ENCODE results near the gene HCFC1R1.
A peak's percentile ranks its signal among the peaks of the same experiment; 100 is the strongest.

Gene HCFC1R1

GRCh38 chr16:3012246-3012645, 11.5 kb downstream of the HCFC1R1 start:
- Histone ChIP-seq H3K27me3 (ENCODE audit: insufficient read depth, low read length) (peaks cover 34% of the 10 kb centered on the region), H3K4me3 (ENCODE audit: low read length) (peak overlapping the region; percentile 59), H3K4me1 (ENCODE audit: insufficient read depth, low read length) (peaks cover 37% of the 10 kb centered on the region), H3K36me3 (ENCODE audit: insufficient read depth, low read depth, low read length) (peaks cover 22% of the 10 kb centered on the region), H3K9me3 (ENCODE audit: insufficient read depth, low read depth, low read length) (no peaks in the 10 kb centered on the region), H3K27ac (ENCODE audit: low read length) (no peak overlapping the region), H3K9ac (ENCODE audit: low read depth, low read length) (peak overlapping the region; percentile 26; the same call in 1 of the 2 replicates)

GRCh38 chr16:3010510-3010909, 13.2 kb downstream of the HCFC1R1 start:
- Histone ChIP-seq H3K27ac (ENCODE audit: low read length) (no peak overlapping the region), H3K4me1 (ENCODE audit: insufficient read depth, low read length) (peaks cover 45% of the 10 kb centered on the region), H3K9me3 (ENCODE audit: insufficient read depth, low read depth, low read length) (no peaks in the 10 kb centered on the region), H3K4me3 (ENCODE audit: low read length) (no peak overlapping the region), H3K9ac (ENCODE audit: low read depth, low read length) (peak overlapping the region; percentile 83; the same call in 1 of the 2 replicates), H3K36me3 (ENCODE audit: insufficient read depth, low read depth, low read length) (peaks cover 13% of the 10 kb centered on the region), H3K27me3 (ENCODE audit: insufficient read depth, low read length) (peaks cover 39% of the 10 kb centered on the region)

GRCh38 chr16:3009568-3010390, 14.0 kb downstream of the HCFC1R1 start:
- peak overlapping the region; percentile 94 for H3K27ac ChIP-seq (ENCODE audit: low read length)
- no peaks in the 10 kb centered on the region for H3K9me3 ChIP-seq (ENCODE audit: insufficient read depth, low read depth, low read length)
- H3K9ac ChIP-seq (ENCODE audit: low read depth, low read length), result peak overlapping the region; percentile 83
- peak overlapping the region; percentile 63; the same call in 1 of the 2 replicates for H3K4me3 ChIP-seq (ENCODE audit: low read length)
- peaks cover 42% of the 10 kb centered on the region for H3K4me1 ChIP-seq (ENCODE audit: insufficient read depth, low read length)
- peaks cover 42% of the 10 kb centered on the region for H3K27me3 ChIP-seq (ENCODE audit: insufficient read depth, low read length)
- H3K36me3 ChIP-seq (ENCODE audit: insufficient read depth, low read depth, low read length), result peaks cover 6% of the 10 kb centered on the region

- Histone ChIP-seq H3K9me3 (ENCODE audit: insufficient read depth, low read depth, low read length) (no peaks in the 10 kb centered on the region), H3K36me3 (ENCODE audit: insufficient read depth, low read depth, low read length) (no peaks in the 10 kb centered on the region), H3K27me3 (ENCODE audit: insufficient read depth, low read length) (peaks cover 39% of the 10 kb centered on the region), H3K4me1 (ENCODE audit: insufficient read depth, low read length) (peaks cover 37% of the 10 kb centered on the region), H3K27ac (ENCODE audit: low read length) (peak overlapping the region; percentile 94), H3K4me3 (ENCODE audit: low read length) (peak overlapping the region; percentile 63), H3K9ac (ENCODE audit: low read depth, low read length) (peak overlapping the region; percentile 83)
Measured at GRCh38 chr16:3008690-3009037, 15.1 kb downstream of the HCFC1R1 start.

GRCh38 chr16:3007957-3008689, 15.6 kb downstream of the HCFC1R1 start:
- H3K4me3 ChIP-seq (ENCODE audit: low read length), result peak overlapping the region; percentile 63
- no peaks in the 10 kb centered on the region for H3K9me3 ChIP-seq (ENCODE audit: insufficient read depth, low read depth, low read length)
- H3K4me1 ChIP-seq (ENCODE audit: insufficient read depth, low read length), result peaks cover 34% of the 10 kb centered on the region
- peak overlapping the region; percentile 94 for H3K27ac ChIP-seq (ENCODE audit: low read length)
- peaks cover 34% of the 10 kb centered on the region for H3K27me3 ChIP-seq (ENCODE audit: insufficient read depth, low read length)
- H3K9ac ChIP-seq (ENCODE audit: low read depth, low read length), result peak overlapping the region; percentile 92
- no peaks in the 10 kb centered on the region for H3K36me3 ChIP-seq (ENCODE audit: insufficient read depth, low read depth, low read length)

GRCh38 chr16:3007059-3007956, 16.4 kb downstream of the HCFC1R1 start:
- Histone ChIP-seq H3K9me3 (ENCODE audit: insufficient read depth, low read depth, low read length) (no peaks in the 10 kb centered on the region), H3K4me3 (ENCODE audit: low read length) (peak overlapping the region; percentile 63), H3K36me3 (ENCODE audit: insufficient read depth, low read depth, low read length) (no peaks in the 10 kb centered on the region), H3K27ac (ENCODE audit: low read length) (peak overlapping the region; percentile 86), H3K4me1 (ENCODE audit: insufficient read depth, low read length) (peaks cover 31% of the 10 kb centered on the region), H3K9ac (ENCODE audit: low read depth, low read length) (peak overlapping the region; percentile 92), H3K27me3 (ENCODE audit: insufficient read depth, low read length) (peaks cover 25% of the 10 kb centered on the region)

- no peaks in the 10 kb centered on the region for H3K9me3 ChIP-seq (ENCODE audit: insufficient read depth, low read depth, low read length)
- peaks cover 28% of the 10 kb centered on the region for H3K4me1 ChIP-seq (ENCODE audit: insufficient read depth, low read length)
- peak overlapping the region; percentile 65 for H3K4me3 ChIP-seq (ENCODE audit: low read length)
- peaks cover 15% of the 10 kb centered on the region; the same call in 1 of the 2 replicates for H3K27me3 ChIP-seq (ENCODE audit: insufficient read depth, low read length)
- H3K9ac ChIP-seq (ENCODE audit: low read depth, low read length), result no peak overlapping the region
- no peaks in the 10 kb centered on the region for H3K36me3 ChIP-seq (ENCODE audit: insufficient read depth, low read depth, low read length)
- H3K27ac ChIP-seq (ENCODE audit: low read length), result no peak overlapping the region
Measured at GRCh38 chr16:3004781-3005284, 18.9 kb downstream of the HCFC1R1 start.

GRCh38 chr16:3004319-3004718, 19.4 kb downstream of the HCFC1R1 start:
- H3K27ac ChIP-seq (ENCODE audit: low read length), result no peak overlapping the region
- peaks cover 15% of the 10 kb centered on the region; the same call in 1 of the 2 replicates for H3K27me3 ChIP-seq (ENCODE audit: insufficient read depth, low read length)
- peaks cover 28% of the 10 kb centered on the region for H3K4me1 ChIP-seq (ENCODE audit: insufficient read depth, low read length)
- no peak overlapping the region for H3K4me3 ChIP-seq (ENCODE audit: low read length)
- no peaks in the 10 kb centered on the region for H3K9me3 ChIP-seq (ENCODE audit: insufficient read depth, low read depth, low read length)
- H3K36me3 ChIP-seq (ENCODE audit: insufficient read depth, low read depth, low read length), result no peaks in the 10 kb centered on the region
- H3K9ac ChIP-seq (ENCODE audit: low read depth, low read length), result no peak overlapping the region

- no peaks in the 10 kb centered on the region for H3K9me3 ChIP-seq (ENCODE audit: insufficient read depth, low read depth, low read length)
- H3K27ac ChIP-seq (ENCODE audit: low read length), result no peak overlapping the region
- peaks cover 23% of the 10 kb centered on the region for H3K4me1 ChIP-seq (ENCODE audit: insufficient read depth, low read length)
- H3K36me3 ChIP-seq (ENCODE audit: insufficient read depth, low read depth, low read length), result no peaks in the 10 kb centered on the region
- H3K9ac ChIP-seq (ENCODE audit: low read depth, low read length), result no peak overlapping the region
- no peak overlapping the region for H3K4me3 ChIP-seq (ENCODE audit: low read length)
- H3K27me3 ChIP-seq (ENCODE audit: insufficient read depth, low read length), result peaks cover 15% of the 10 kb centered on the region; the same call in 1 of the 2 replicates
Measured at GRCh38 chr16:3003582-3004270, 20.0 kb downstream of the HCFC1R1 start.

- H3K27me3 ChIP-seq (ENCODE audit: insufficient read depth, low read length), result peaks cover 4% of the 10 kb centered on the region; the same call in 1 of the 2 replicates
- H3K36me3 ChIP-seq (ENCODE audit: insufficient read depth, low read depth, low read length), result no peaks in the 10 kb centered on the region
- no peak overlapping the region for H3K27ac ChIP-seq (ENCODE audit: low read length)
- H3K4me3 ChIP-seq (ENCODE audit: low read length), result no peak overlapping the region
- no peak overlapping the region for H3K9ac ChIP-seq (ENCODE audit: low read depth, low read length)
- H3K4me1 ChIP-seq (ENCODE audit: insufficient read depth, low read length), result peaks cover 5% of the 10 kb centered on the region; the same call in 1 of the 2 replicates
- no peaks in the 10 kb centered on the region for H3K9me3 ChIP-seq (ENCODE audit: insufficient read depth, low read depth, low read length)
Measured at GRCh38 chr16:3001316-3001715, 22.4 kb downstream of the HCFC1R1 start.
